Cardiac fibroblast (primary cell): ENCODE results near the gene MAP4.
A peak's percentile ranks its signal among the peaks of the same experiment; 100 is the strongest.

Source experiments
- DNase-seq, 2 donors: peaks; one replicate each; pipeline versions ENCODE4 v3.0.0 to v3.0.0-alpha.2; 2010; ENCODE audit warnings: low read depth in 2 of 2
- H3K4me3 ChIP-seq, 2 donors: replicated peaks in 1 of 2; 1 replicate in 1 of 2; 2 replicates in 1 of 2; pipeline ENCODE4 v1.5.1; 2011; ENCODE audit warnings: low read depth in 2 of 2, low read length in 2 of 2, mild to moderate bottlenecking in 2 of 2, moderate library complexity in 1 of 2
- TF ChIP-seq, protein P1 (sequence below): IDR thresholded peaks from one replicate; pipeline ENCODE4 v1.5.1; 2011; ENCODE audit warnings: low read depth, mild to moderate bottlenecking, low read length, inconsistent platforms

MAP4 gene

GRCh38 chr3:48026951-48027908, 11.0 kb upstream of the MAP4 start:
- H3K4me3 ChIP-seq, result no peak overlapping the region
- TF ChIP-seq, protein P1, sequence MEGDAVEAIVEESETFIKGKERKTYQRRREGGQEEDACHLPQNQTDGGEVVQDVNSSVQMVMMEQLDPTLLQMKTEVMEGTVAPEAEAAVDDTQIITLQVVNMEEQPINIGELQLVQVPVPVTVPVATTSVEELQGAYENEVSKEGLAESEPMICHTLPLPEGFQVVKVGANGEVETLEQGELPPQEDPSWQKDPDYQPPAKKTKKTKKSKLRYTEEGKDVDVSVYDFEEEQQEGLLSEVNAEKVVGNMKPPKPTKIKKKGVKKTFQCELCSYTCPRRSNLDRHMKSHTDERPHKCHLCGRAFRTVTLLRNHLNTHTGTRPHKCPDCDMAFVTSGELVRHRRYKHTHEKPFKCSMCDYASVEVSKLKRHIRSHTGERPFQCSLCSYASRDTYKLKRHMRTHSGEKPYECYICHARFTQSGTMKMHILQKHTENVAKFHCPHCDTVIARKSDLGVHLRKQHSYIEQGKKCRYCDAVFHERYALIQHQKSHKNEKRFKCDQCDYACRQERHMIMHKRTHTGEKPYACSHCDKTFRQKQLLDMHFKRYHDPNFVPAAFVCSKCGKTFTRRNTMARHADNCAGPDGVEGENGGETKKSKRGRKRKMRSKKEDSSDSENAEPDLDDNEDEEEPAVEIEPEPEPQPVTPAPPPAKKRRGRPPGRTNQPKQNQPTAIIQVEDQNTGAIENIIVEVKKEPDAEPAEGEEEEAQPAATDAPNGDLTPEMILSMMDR, result no peak
- DNase-seq, result no peak

DNA sequence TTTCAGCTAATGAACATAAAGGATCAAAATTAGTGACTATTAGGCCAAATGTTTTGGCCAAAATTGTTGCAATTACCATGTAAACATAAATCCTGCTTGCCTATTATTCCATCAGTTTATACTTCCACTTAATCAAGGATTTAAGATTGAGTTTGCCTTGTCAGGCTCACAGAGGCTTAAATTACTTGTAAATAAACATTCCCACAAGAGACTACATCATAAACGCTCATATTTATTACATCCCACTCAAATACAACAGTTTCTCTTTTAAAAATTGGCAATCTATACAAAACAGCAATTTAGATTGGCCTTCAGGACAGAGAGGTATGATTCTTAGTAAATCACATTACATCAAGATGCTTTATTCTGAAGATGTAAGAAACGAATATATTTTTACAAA, 9.9 kb upstream of the MAP4 start:
- no peak overlapping the region for H3K4me3 ChIP-seq
- DNase-seq, result no peak
- TF ChIP-seq, protein P1, result no peak

DNA sequence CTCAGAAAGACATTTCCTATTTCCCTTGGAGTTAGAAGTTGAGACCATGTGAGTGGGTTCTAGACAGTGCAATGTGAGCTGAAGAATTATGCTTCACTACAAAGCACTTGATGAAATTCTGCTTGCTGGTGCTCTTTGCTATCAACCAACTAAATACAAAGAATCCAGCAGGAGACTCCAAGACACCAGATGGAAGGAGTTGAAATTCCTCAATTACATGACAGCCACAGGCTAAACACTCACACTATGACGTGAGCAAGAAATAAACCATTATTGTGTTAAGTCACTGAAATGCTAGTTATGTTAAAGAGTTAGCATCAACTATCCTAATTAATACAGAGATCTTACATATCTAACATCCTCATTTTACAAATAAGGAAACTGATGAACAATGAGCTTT, 8.2 kb upstream of the MAP4 start:
- DNase-seq, result peak in 1 of 2 donors; percentile 23
- H3K4me3 ChIP-seq, result no peak overlapping the region

DNA sequence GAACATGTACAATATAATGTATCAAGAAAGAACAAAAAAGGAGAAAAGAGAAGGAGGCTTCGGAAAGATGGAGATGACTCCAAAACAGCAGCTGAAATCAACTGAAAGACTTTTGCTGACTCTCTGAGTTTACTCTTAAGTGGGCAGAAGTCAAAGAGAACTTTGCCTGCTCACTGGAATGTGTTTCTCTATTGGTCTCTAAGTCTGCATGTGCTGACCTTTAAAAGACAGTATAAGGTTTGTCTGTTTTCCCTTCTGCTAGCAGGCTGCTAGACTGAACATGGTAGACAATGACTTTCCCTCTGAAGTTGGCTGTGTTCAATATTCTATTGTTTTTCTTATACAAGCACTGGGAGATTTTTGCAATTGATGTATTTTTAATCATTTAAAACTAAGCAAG, 7.2 kb upstream of the MAP4 start:
- DNase-seq, result peak in 1 of 2 donors; percentile 24
- no peak overlapping the region for H3K4me3 ChIP-seq
- TF ChIP-seq, protein P1, result no peak

More for the DNA sequence above, 8.2 kb upstream of the MAP4 start:
- TF ChIP-seq, protein P1, result no peak

DNA sequence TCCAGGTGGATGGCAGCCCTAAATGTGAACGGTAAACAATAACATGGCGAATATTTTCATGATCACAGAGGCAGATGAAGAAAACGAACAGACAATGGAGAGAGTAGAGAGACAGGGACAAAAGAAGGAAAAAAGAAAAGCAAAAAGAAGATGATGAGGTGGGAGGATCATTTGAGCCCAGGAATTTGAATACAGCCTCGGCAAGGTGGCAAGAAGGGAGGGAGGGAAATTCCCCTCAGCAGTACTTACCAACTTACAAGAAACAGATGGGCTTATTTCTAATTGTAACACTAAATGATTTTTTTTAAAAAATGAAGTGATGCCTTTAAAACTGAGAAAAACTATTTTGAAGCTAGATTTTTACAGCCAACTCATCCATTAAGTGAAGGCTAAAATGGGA, 6.0 kb upstream of the MAP4 start:
- DNase-seq, result no peak
- no peak overlapping the region for H3K4me3 ChIP-seq
- TF ChIP-seq, protein P1, result no peak

GRCh38 chr3:48018841-48019240, 2.6 kb upstream of the MAP4 start:
- TF ChIP-seq, protein P1, result no peak
- DNase-seq, result peak; percentile 60 to 85
- no peak overlapping the region for H3K4me3 ChIP-seq
